HepG2 (cell line): ENCODE data around the gene DNAJC11. TPM values are rescaled to one million over a fixed set of nuclear protein-coding genes. Genes with fewer than 3 reads are reported as not detected.

Experiments used
- ATAC-seq: fragments of 200-7000 bp; cut with Tn5 transposase; 3 replicates; pipeline ENCODE4 v1.9.1; 2020; ENCODE audit warnings: mild to moderate bottlenecking, moderate library complexity
- BruUV-seq: library from RNA; stranded (reverse); fragments of 400-500 nt; replicated peaks from 2 replicates; lab custom pipeline; 2021; lab: Mats Ljungman, UMichigan
- CTCF ChIA-PET: fragments of 300-600 bp; formaldehyde crosslinking; extraction: SDS; loops from one replicate; lab custom pipeline; 2021; ENCODE audit warnings: low total read pairs, inconsistent platforms, low intra/inter-chr PET ratio; lab: Yijun Ruan, JAX
- POLR2A ChIA-PET: fragments of 350-600 bp; sonication (Branson Sonifier 250); formaldehyde crosslinking; loops from one replicate; lab custom pipeline; 2020; ENCODE audit warnings: antibody characterized with exemption, inconsistent platforms; lab: Yijun Ruan, JAX
- DNase-seq: peaks from one replicate; pipeline ENCODE4 v3.0.0-alpha.2; 2015; ENCODE audit warnings: low spot score
- FAIRE-seq: peaks from 3 replicates; lab custom pipeline; 2011; peaks lifted over from hg19 to GRCh38; lab: Jason Lieb, UNC
- H2AFZ ChIP-seq: one replicate; pipeline ENCODE4 v1.6.1; 2011; ENCODE audit warnings: low read length, inconsistent platforms
- H3K27ac ChIP-seq: fragments of 300-600 bp; 3 replicates; pipeline ENCODE4 v1.8.0; 2011; ENCODE audit warnings: mixed run types, mild to moderate bottlenecking, mixed read lengths, low read length, inconsistent platforms; ENCODE audit not compliant: insufficient read depth; ENCODE audit errors: extremely low read length
- H3K27me3 ChIP-seq, 2 experiments: fragments of 200-600 bp in 1 of 2; 2 replicates in 1 of 2; 3 replicates in 1 of 2; pipeline versions ENCODE4 v1.6.0 to v1.8.0; 2011; ENCODE audit warnings: low read length in 2 of 2, mild to moderate bottlenecking in 2 of 2, moderate library complexity in 2 of 2, inconsistent platforms in 1 of 2; ENCODE audit not compliant: insufficient read depth in 2 of 2, control insufficient read depth in 1 of 2
- H3K36me3 ChIP-seq, 2 experiments: fragments of 200-600 bp in 1 of 2; replicated peaks in 1 of 2; 2 replicates in 1 of 2; 3 replicates in 1 of 2; pipeline versions ENCODE4 v1.5.1 to v1.8.0; 2011; ENCODE audit warnings: low read length in 2 of 2, inconsistent platforms in 1 of 2; ENCODE audit not compliant: insufficient read depth in 2 of 2, control insufficient read depth in 1 of 2
- H3K4me1 ChIP-seq: 2 replicates; pipeline ENCODE4 v1.5.1; 2012; ENCODE audit warnings: low read length, inconsistent platforms; ENCODE audit not compliant: insufficient read depth
- H3K4me2 ChIP-seq: 2 replicates; pipeline ENCODE4 v1.6.0; 2011; ENCODE audit warnings: low read depth, low read length, inconsistent platforms
- H3K4me3 ChIP-seq, 3 experiments: fragments of 200-600 bp in 1 of 3; sonication (generic), shearing (Covaris generic) in 1 of 3; replicated peaks in 1 of 3; 2 replicates each; pipeline ENCODE4 v1.5.1; 2011 to 2016; ENCODE audit warnings: low read length in 3 of 3, inconsistent platforms in 2 of 3, low read depth in 2 of 3, mild to moderate bottlenecking in 2 of 3, control low read depth in 1 of 3, mixed read lengths in 1 of 3; ENCODE audit not compliant: insufficient read depth in 1 of 3
- H3K79me2 ChIP-seq: one replicate; pipeline ENCODE4 v1.6.1; 2011; ENCODE audit warnings: low read length, inconsistent platforms; ENCODE audit not compliant: insufficient read depth
- H3K9ac ChIP-seq: 2 replicates; pipeline ENCODE4 v1.6.0; 2011; ENCODE audit warnings: mild to moderate bottlenecking, low read depth, low read length, inconsistent platforms; ENCODE audit not compliant: insufficient read depth
- H3K9me3 ChIP-seq: 2 replicates; pipeline ENCODE4 v1.5.1; 2012; ENCODE audit warnings: mild to moderate bottlenecking, low read length
- H4K20me1 ChIP-seq: 2 replicates; pipeline ENCODE4 v1.6.0; 2011; ENCODE audit warnings: inconsistent platforms, mild to moderate bottlenecking, low read length, moderate library complexity; ENCODE audit not compliant: insufficient read depth
- FOXC1 ChIP-seq: sonication (generic); formaldehyde crosslinking; IDR thresholded peaks from 2 replicates; pipeline ENCODE4 v1.8.0; 2022; ENCODE audit warnings: mild to moderate bottlenecking, missing genetic modification reagents, borderline replicate concordance
- GLI4 ChIP-seq: sonication (generic); formaldehyde crosslinking; IDR thresholded peaks from 2 replicates; pipeline ENCODE4 v1.5.1; 2020; ENCODE audit warnings: missing genetic modification reagents, mild to moderate bottlenecking, moderate library complexity, borderline replicate concordance
- HCFC1 ChIP-seq: fragments of 150-350 bp; IDR thresholded peaks from 2 replicates; pipeline ENCODE4 v1.6.1; 2014; ENCODE audit warnings: low read depth, low read length
- HES4 ChIP-seq: sonication (generic); formaldehyde crosslinking; IDR thresholded peaks from 2 replicates; pipeline ENCODE4 v1.9.0; 2021; ENCODE audit warnings: mild to moderate bottlenecking, missing genetic modification reagents, borderline replicate concordance
- HNRNPL ChIP-seq: fragments of 200-400 bp; formaldehyde crosslinking; IDR thresholded peaks from 2 replicates; pipeline ENCODE4 v1.6.1; 2017; ENCODE audit warnings: mild to moderate bottlenecking, low read depth, low read length
- HNRNPLL ChIP-seq: fragments of 200-400 bp; formaldehyde crosslinking; IDR thresholded peaks from 2 replicates; pipeline ENCODE4 v1.6.1; 2017; ENCODE audit warnings: mild to moderate bottlenecking, low read depth, low read length; ENCODE audit not compliant: poor library complexity, severe bottlenecking
- HOXA7 ChIP-seq: sonication (generic); formaldehyde crosslinking; IDR thresholded peaks from 2 replicates; pipeline ENCODE4 v1.8.1; 2022; ENCODE audit warnings: mild to moderate bottlenecking, missing genetic modification reagents, moderate library complexity
- HOXA9 ChIP-seq: sonication (generic); formaldehyde crosslinking; IDR thresholded peaks from 2 replicates; pipeline ENCODE4 v1.8.1; 2022; ENCODE audit warnings: missing genetic modification reagents, mild to moderate bottlenecking, moderate library complexity, borderline replicate concordance
- KDM1A ChIP-seq: IDR thresholded peaks from 2 replicates; pipeline ENCODE4 v1.6.1; 2016; ENCODE audit warnings: missing compliant biosample characterization
- PHF5A ChIP-seq: IDR thresholded peaks from one replicate; pipeline ENCODE4 v1.6.1; 2018; ENCODE audit warnings: low read depth, missing genetic modification reagents; ENCODE audit not compliant: unreplicated experiment
- RARA ChIP-seq: IDR thresholded peaks from 2 replicates; pipeline ENCODE4 v1.6.1; 2016; ENCODE audit warnings: missing genetic modification reagents, missing compliant biosample characterization
- SPEN ChIP-seq: sonication (generic); formaldehyde crosslinking; IDR thresholded peaks from 2 replicates; pipeline ENCODE4 v1.5.1; 2020; ENCODE audit warnings: low read depth, mild to moderate bottlenecking, missing genetic modification reagents
- TEAD3 ChIP-seq: optimal IDR thresholded peaks from 2 replicates; pipeline ENCODE3; 2016; ENCODE audit warnings: borderline replicate concordance
- TOE1 ChIP-seq: sonication (generic); formaldehyde crosslinking; IDR thresholded peaks from 2 replicates; pipeline ENCODE4 v1.4.0; 2020; ENCODE audit warnings: mild to moderate bottlenecking, missing genetic modification reagents
- TOPORS ChIP-seq: sonication (generic); formaldehyde crosslinking; IDR thresholded peaks from 2 replicates; pipeline ENCODE4 v1.8.0; 2023; ENCODE audit warnings: mild to moderate bottlenecking, missing genetic modification reagents
- ZBTB7B ChIP-seq: sonication (generic); formaldehyde crosslinking; IDR thresholded peaks from 2 replicates; pipeline ENCODE4 v1.4.0; 2020; ENCODE audit warnings: missing genetic modification reagents
- ZFY ChIP-seq: sonication (generic); formaldehyde crosslinking; IDR thresholded peaks from 2 replicates; pipeline ENCODE4 v1.4.0; 2020; ENCODE audit warnings: missing genetic modification reagents
- ZKSCAN5 ChIP-seq: sonication (generic); formaldehyde crosslinking; IDR thresholded peaks from 2 replicates; pipeline ENCODE4 v1.5.1; 2020; ENCODE audit warnings: mild to moderate bottlenecking, missing genetic modification reagents
- ZKSCAN8 ChIP-seq: IDR thresholded peaks from 2 replicates; pipeline ENCODE4 v1.6.1; 2016; ENCODE audit warnings: borderline replicate concordance, missing genetic modification reagents, missing compliant biosample characterization
- ZNF17 ChIP-seq: sonication (generic); formaldehyde crosslinking; IDR thresholded peaks from 2 replicates; pipeline ENCODE4 v1.5.0; 2020; ENCODE audit warnings: mild to moderate bottlenecking, missing genetic modification reagents
- ZNF232 ChIP-seq: sonication (generic); formaldehyde crosslinking; IDR thresholded peaks from 2 replicates; pipeline ENCODE4 v1.4.0; 2020; ENCODE audit warnings: missing genetic modification reagents, borderline replicate concordance
- ZNF383 ChIP-seq: sonication (generic); formaldehyde crosslinking; IDR thresholded peaks from 2 replicates; pipeline ENCODE4 v1.4.0; 2020; ENCODE audit warnings: missing genetic modification reagents, mild to moderate bottlenecking, borderline replicate concordance
- ZNF564 ChIP-seq: sonication (generic); formaldehyde crosslinking; IDR thresholded peaks from 2 replicates; pipeline ENCODE4 v1.8.1; 2023; ENCODE audit warnings: mild to moderate bottlenecking, missing genetic modification reagents
- ZNF597 ChIP-seq: sonication (generic); formaldehyde crosslinking; IDR thresholded peaks from 2 replicates; pipeline ENCODE4 v1.5.0; 2020; ENCODE audit warnings: missing genetic modification reagents
- WGBS: methylation state at CpG from one replicate; pipeline ENCODE4 v1.1.6; 2017; ENCODE audit warnings: low lambda C conversion rate; 5-methylcytosine and 5-hydroxymethylcytosine counted together
- in situ Hi-C: cut with HindIII; loops from 2 replicates; pipeline ENCODE4 v1.10.0; 2017; ENCODE audit warnings: low pct_unique_long_range_greater_than_20kb; ENCODE audit not compliant: extremely low pct_ligation_motif_present
- intact Hi-C: fragments of 100-400 bp; cut with micrococcal nuclease; formaldehyde crosslinking; loops from one replicate; pipeline ENCODE4 v1.10.0; 2022; ENCODE audit not compliant: unreplicated experiment
- polyA plus RNA-seq, 8 experiments: library from polyadenylated mRNA; depleted of rRNA in 3 of 8; stranded (reverse) in 7 of 8; unstranded in 1 of 8; fragments of >200 nt; fragmentation: Illumina TruSeq in 4 of 8; extraction: Trizol in 4 of 8; gene quantifications; 2 replicates each; pipeline versions ENCODE4 v1.2.1 to v1.2.3, GENCODE V29; 2011 to 2016; ENCODE audit warnings: low read depth in 4 of 8, missing spikeins in 1 of 8, mixed read lengths in 1 of 8; ENCODE audit not compliant: insufficient read depth in 1 of 8
- total RNA-seq, 5 experiments: library from RNA; depleted of rRNA; stranded (reverse); fragments of >200 nt; fragmentation: Illumina TruSeq; extraction: Trizol; gene quantifications; 2 replicates each; pipeline ENCODE4 v1.2.3, GENCODE V29; 2016; ENCODE audit warnings: low read depth in 1 of 5
- TF ChIP-seq, protein P1 (sequence below): sonication (generic); formaldehyde crosslinking; IDR thresholded peaks from 2 replicates; pipeline ENCODE4 v1.5.0; 2020; ENCODE audit warnings: mild to moderate bottlenecking, low read depth, missing genetic modification reagents, borderline replicate concordance

Gene DNAJC11
- total and polyA plus RNA-seq, 2 of the 13 experiments (the other 11 are each of a cell fraction or from before 2014, with no cell fraction given), result 25.1 to 47.6 TPM

DNA sequence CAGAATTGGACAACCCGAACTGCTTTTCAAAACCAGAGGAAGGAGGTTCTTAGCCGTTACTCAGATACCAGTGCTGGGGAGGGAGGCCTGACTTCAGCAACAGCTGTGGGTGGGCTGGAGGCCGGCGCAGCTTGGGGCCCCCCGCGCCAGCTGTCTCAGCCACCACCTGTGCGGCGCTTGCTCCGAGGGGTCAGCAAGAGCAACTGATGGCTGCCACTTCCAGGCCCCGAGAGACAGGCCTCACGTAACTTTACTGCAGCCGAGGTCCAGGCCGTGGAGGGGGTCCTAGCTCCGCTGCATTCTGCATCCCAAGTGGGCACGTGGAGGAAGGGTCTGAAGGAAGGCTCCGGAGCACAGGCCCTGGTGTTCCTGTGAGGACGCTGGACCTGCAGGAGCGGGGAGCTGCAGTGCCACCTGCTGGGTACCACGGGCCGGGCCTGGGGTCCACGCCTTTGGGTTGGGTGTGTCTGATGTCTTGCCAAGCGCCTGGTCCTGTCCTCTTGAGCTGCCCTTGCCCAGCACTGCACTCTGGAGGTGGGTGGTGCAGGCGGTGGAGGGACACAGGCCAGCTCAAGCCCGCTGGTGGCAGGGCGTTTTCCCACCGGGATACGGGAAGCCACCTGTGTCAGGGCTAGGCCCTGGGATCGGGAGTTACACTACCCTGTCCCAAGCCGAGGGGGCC, 67.1 kb downstream of the DNAJC11 start:
- peak; percentile 40 for DNase-seq
- in situ Hi-C loops, result no loop called here
- FAIRE-seq, result peak; percentile 47
- H3K9ac ChIP-seq, result no peak overlapping the region
- H3K27ac ChIP-seq, result no peak overlapping the region
- H3K79me2 ChIP-seq, result no peaks in the 10 kb centered on the region
- H4K20me1 ChIP-seq, result peaks cover 8% of the 10 kb centered on the region; the same call in 1 of the 2 replicates
- ChIA-PET CTCF (interaction anchor here (0.9 to 2.1 kb wide), 2 partner anchors 54 to 80 kb away, joined by 3 to 11 read pairs; partner anchors contain the start of genes NOL9 and TAS1R1), POLR2A (interaction anchor here (0.7 kb wide), 1 partner anchor 55 kb away, joined by 3 read pairs; the partner anchor contains the start of gene ZBTB48)
- H3K27me3 ChIP-seq, result no peaks in the 10 kb centered on the region
- BruUV-seq, result TSS peak; percentile 59
- ATAC-seq, result peak; percentile 83
- H2AFZ ChIP-seq, result no peak overlapping the region
- intact Hi-C loops, result loop anchor here (1.0 kb wide), 1 partner anchor 32 kb away; the partner anchor contains the start of gene KLHL21
- peaks cover 34 to 74% of the 10 kb centered on the region in 2 experiments; a peak in 4 of 5 replicates for H3K36me3 ChIP-seq
- H3K4me3 ChIP-seq, result no peak overlapping the region
- WGBS, result 84% methylated on average over 18 of the region's 29 CpGs
- no peak overlapping the region for H3K4me2 ChIP-seq
- H3K4me1 ChIP-seq, result no peaks in the 10 kb centered on the region
- H3K9me3 ChIP-seq, result no peaks in the 10 kb centered on the region
- TF ChIP-seq ZNF17 (CRISPR knock-in tag), result no peak
- no peak for TF ChIP-seq HES4 (CRISPR knock-in tag)
- TF ChIP-seq ZFY (CRISPR knock-in tag), result peak; percentile 40; the same call in 1 of the 2 replicates
- TF ChIP-seq, protein P1, sequence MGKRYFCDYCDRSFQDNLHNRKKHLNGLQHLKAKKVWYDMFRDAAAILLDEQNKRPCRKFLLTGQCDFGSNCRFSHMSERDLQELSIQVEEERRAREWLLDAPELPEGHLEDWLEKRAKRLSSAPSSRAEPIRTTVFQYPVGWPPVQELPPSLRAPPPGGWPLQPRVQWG (CRISPR knock-in tag), result no peak
- TF ChIP-seq FOXC1, result no peak
- TF ChIP-seq TOE1 (CRISPR knock-in tag), result no peak
- peak; percentile 23 for TF ChIP-seq HNRNPLL
- TF ChIP-seq HCFC1, result no peak
- no peak for TF ChIP-seq TEAD3 (CRISPR knock-in tag)
- no peak for TF ChIP-seq RARA (CRISPR knock-in tag)
- TF ChIP-seq HNRNPL, result peak; percentile 78
- TF ChIP-seq ZNF597 (CRISPR knock-in tag), result no peak
- no peak for TF ChIP-seq HOXA9
- no peak for TF ChIP-seq PHF5A
- TF ChIP-seq ZKSCAN5 (CRISPR knock-in tag), result no peak
- TF ChIP-seq KDM1A (CRISPR knock-in tag), result no peak
- no peak for TF ChIP-seq ZBTB7B (CRISPR knock-in tag)
- TF ChIP-seq GLI4, result no peak
- no peak for TF ChIP-seq ZNF564
- no peak for TF ChIP-seq TOPORS (CRISPR knock-in tag)
- no peak for TF ChIP-seq ZNF383 (CRISPR knock-in tag)
- TF ChIP-seq SPEN (CRISPR knock-in tag), result peak; percentile 43; the same call in 1 of the 2 replicates
- TF ChIP-seq ZNF232 (CRISPR knock-in tag), result no peak
- TF ChIP-seq HOXA7, result no peak
- TF ChIP-seq ZKSCAN8 (CRISPR knock-in tag), result no peak
